ENCODE results near the gene CDT1. TPM values are rescaled to one million over a fixed set of nuclear protein-coding genes. Genes with fewer than 3 reads are reported as not detected.
A peak's percentile ranks its signal among the peaks of the same experiment; 100 is the strongest.

Gene CDT1
- total RNA-seq, 3 donors from 2014 or later (not counting 1 experiment from before 2014, with no cell fraction given): 2.2 to 3.8 (median 2.6) TPM

- Mint-ChIP-seq H3K4me3 (no peak overlapping the region), H3K27me3 (ENCODE audit: low read depth in 2 of 2) (no peaks in the 10 kb centered on the region), H3K4me1 (peaks cover 7 to 24% of the 10 kb centered on the region in 2 donors), H3K36me3 (no peaks in the 10 kb centered on the region), H3K27ac (no peak overlapping the region), H3K9me3 (no peaks in the 10 kb centered on the region)
- no peaks in the 10 kb centered on the region for H3K9me3 ChIP-seq (ENCODE audit: control insufficient read depth, insufficient read depth, low read length)
- H3K36me3 ChIP-seq (ENCODE audit: control insufficient read depth, insufficient read depth, low read length): peaks cover 10% of the 10 kb centered on the region
- H3K27ac ChIP-seq (ENCODE audit: low read length): no peak overlapping the region
- DNase-seq: no peak
- TF ChIP-seq, protein P1, sequence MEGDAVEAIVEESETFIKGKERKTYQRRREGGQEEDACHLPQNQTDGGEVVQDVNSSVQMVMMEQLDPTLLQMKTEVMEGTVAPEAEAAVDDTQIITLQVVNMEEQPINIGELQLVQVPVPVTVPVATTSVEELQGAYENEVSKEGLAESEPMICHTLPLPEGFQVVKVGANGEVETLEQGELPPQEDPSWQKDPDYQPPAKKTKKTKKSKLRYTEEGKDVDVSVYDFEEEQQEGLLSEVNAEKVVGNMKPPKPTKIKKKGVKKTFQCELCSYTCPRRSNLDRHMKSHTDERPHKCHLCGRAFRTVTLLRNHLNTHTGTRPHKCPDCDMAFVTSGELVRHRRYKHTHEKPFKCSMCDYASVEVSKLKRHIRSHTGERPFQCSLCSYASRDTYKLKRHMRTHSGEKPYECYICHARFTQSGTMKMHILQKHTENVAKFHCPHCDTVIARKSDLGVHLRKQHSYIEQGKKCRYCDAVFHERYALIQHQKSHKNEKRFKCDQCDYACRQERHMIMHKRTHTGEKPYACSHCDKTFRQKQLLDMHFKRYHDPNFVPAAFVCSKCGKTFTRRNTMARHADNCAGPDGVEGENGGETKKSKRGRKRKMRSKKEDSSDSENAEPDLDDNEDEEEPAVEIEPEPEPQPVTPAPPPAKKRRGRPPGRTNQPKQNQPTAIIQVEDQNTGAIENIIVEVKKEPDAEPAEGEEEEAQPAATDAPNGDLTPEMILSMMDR (IDR thresholded peaks at IDR 0.05): no peak
- H3K27me3 ChIP-seq (ENCODE audit: control insufficient read depth, insufficient read depth, low read length): no peaks in the 10 kb centered on the region
- intact Hi-C loops (cut with micrococcal nuclease): no loop called here
- H3K4me3 ChIP-seq (ENCODE audit: low read length): no peak overlapping the region
- peaks cover 34% of the 10 kb centered on the region for H3K4me1 ChIP-seq (ENCODE audit: control insufficient read depth, insufficient read depth, low read length)
- 95% methylated on average over 10 of the region's 10 CpGs for WGBS (ENCODE audit: insufficient coverage)
- no peak for ATAC-seq
These were observed 5.6 kb downstream of the CDT1 start for GRCh38 chr16:88809068-88809675.

- Histone ChIP-seq H3K4me1 (ENCODE audit: control insufficient read depth, insufficient read depth, low read length) (peaks cover 29% of the 10 kb centered on the region), H3K27ac (ENCODE audit: low read length) (no peak overlapping the region), H3K27me3 (ENCODE audit: control insufficient read depth, insufficient read depth, low read length) (no peaks in the 10 kb centered on the region), H3K36me3 (ENCODE audit: control insufficient read depth, insufficient read depth, low read length) (peaks cover 10% of the 10 kb centered on the region), H3K4me3 (ENCODE audit: low read length) (no peak overlapping the region), H3K9me3 (ENCODE audit: control insufficient read depth, insufficient read depth, low read length) (no peaks in the 10 kb centered on the region)
- TF ChIP-seq, protein P1 (IDR thresholded peaks at IDR 0.05): no peak
- 90% methylated on average over 10 of the region's 10 CpGs for WGBS (ENCODE audit: insufficient coverage)
- H3K36me3 Mint-ChIP-seq: no peaks in the 10 kb centered on the region
- no peak for ATAC-seq
- H3K4me3 Mint-ChIP-seq: no peak overlapping the region
- no peaks in the 10 kb centered on the region for H3K27me3 Mint-ChIP-seq (ENCODE audit: low read depth in 2 of 2)
- no peak for DNase-seq
- H3K4me1 Mint-ChIP-seq: peaks cover 7 to 24% of the 10 kb centered on the region in 2 donors
- H3K27ac Mint-ChIP-seq: no peak overlapping the region
- no peaks in the 10 kb centered on the region for H3K9me3 Mint-ChIP-seq
- intact Hi-C loops (cut with micrococcal nuclease): no loop called here
These were observed 6.1 kb downstream of the CDT1 start for GRCh38 chr16:88809676-88810165.

GRCh38 chr16:88810166-88810911 lies 6.8 kb downstream of the CDT1 start:
- Mint-ChIP-seq H3K4me1 (peaks cover 7 to 24% of the 10 kb centered on the region in 2 donors), H3K27ac (peak overlapping the region; percentile 82 to 96), H3K27me3 (ENCODE audit: low read depth in 2 of 2) (no peaks in the 10 kb centered on the region), H3K9me3 (no peaks in the 10 kb centered on the region), H3K36me3 (no peaks in the 10 kb centered on the region), H3K4me3 (peak overlapping the region; percentile 92)
- WGBS (ENCODE audit: insufficient coverage): 44% methylated on average over 12 of the region's 12 CpGs
- intact Hi-C loops (cut with micrococcal nuclease): no loop called here
- Histone ChIP-seq H3K4me1 (ENCODE audit: control insufficient read depth, insufficient read depth, low read length) (peaks cover 24% of the 10 kb centered on the region), H3K27ac (ENCODE audit: low read length) (no peak overlapping the region), H3K36me3 (ENCODE audit: control insufficient read depth, insufficient read depth, low read length) (peaks cover 10% of the 10 kb centered on the region), H3K27me3 (ENCODE audit: control insufficient read depth, insufficient read depth, low read length) (no peaks in the 10 kb centered on the region), H3K9me3 (ENCODE audit: control insufficient read depth, insufficient read depth, low read length) (no peaks in the 10 kb centered on the region), H3K4me3 (ENCODE audit: low read length) (no peak overlapping the region)
- TF ChIP-seq, protein P1 (IDR thresholded peaks at IDR 0.05): no peak
- DNase-seq (no peak), ATAC-seq (no peak)

Data from natural killer cell (primary cell).